LNCAP (cell line): ENCODE measurements around the gene VGLL2.

Source experiments
- TF ChIP-seq, protein P1 (sequence below): fragments of 450-650 bp; IDR thresholded peaks from 2 replicates; pipeline ENCODE4 v1.5.1; 2017; ENCODE audit warnings: mild to moderate bottlenecking

The VGLL2 gene

DNA sequence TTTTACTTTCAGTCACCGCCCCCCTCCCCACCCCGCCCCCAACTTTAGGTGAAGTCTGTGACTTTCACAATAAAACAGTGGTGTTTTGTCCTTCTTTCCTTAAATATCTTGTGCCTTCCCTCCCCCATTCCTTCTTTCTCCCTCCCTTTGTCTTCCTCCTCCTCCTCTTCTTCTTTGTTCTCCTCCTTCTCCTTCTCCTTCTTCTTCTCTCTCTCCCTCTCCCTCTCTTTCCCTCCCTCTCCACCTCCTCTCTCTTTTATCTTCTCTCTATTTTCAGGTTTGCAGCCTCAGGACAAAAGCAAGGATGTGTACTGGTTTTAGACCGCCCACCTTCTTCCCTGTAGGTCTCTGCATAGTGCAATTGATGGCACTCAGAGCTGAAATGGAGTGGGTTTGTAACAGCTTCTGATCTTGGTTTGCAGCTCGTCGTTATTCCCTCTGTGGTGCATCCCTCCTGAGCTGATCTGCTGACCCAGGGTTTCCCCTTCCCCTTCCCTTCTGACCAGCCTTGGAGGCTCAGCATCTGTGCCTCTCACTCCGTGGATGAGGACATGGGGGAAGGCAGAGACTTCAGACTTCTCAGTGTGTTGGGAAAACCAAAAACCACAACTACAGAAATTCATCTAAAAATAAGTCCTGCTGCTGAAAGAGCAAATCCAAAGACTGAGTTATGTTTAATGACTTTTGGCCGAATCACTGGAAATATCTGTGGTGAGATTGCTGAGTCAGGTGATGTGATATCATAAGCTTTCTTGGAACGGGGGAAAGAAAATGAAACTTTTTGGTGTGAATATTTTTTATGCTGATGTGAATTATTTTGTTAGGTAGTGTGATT, 6.9 kb downstream of the VGLL2 start:
- TF ChIP-seq, protein P1, sequence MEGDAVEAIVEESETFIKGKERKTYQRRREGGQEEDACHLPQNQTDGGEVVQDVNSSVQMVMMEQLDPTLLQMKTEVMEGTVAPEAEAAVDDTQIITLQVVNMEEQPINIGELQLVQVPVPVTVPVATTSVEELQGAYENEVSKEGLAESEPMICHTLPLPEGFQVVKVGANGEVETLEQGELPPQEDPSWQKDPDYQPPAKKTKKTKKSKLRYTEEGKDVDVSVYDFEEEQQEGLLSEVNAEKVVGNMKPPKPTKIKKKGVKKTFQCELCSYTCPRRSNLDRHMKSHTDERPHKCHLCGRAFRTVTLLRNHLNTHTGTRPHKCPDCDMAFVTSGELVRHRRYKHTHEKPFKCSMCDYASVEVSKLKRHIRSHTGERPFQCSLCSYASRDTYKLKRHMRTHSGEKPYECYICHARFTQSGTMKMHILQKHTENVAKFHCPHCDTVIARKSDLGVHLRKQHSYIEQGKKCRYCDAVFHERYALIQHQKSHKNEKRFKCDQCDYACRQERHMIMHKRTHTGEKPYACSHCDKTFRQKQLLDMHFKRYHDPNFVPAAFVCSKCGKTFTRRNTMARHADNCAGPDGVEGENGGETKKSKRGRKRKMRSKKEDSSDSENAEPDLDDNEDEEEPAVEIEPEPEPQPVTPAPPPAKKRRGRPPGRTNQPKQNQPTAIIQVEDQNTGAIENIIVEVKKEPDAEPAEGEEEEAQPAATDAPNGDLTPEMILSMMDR = no peak

DNA sequence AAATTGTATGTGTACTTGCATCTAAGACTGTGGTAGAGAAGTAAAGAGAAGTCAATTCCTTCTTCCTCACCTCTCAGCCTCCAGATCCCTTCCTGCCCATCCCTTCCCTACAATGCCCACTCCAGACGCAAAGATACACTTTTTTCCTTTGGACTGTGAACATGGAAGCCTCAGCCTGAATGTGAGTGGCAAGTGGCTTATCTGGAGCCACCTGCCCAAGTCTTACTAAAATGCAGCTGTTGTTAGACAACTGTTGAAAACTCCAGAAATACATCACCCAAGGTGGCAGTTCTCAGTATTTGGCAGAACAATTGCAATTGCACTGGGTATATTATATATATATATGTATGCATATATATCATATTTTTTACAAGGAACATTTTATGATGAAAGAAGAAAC, 7.5 kb downstream of the VGLL2 start:
- TF ChIP-seq, protein P1 = no peak

DNA sequence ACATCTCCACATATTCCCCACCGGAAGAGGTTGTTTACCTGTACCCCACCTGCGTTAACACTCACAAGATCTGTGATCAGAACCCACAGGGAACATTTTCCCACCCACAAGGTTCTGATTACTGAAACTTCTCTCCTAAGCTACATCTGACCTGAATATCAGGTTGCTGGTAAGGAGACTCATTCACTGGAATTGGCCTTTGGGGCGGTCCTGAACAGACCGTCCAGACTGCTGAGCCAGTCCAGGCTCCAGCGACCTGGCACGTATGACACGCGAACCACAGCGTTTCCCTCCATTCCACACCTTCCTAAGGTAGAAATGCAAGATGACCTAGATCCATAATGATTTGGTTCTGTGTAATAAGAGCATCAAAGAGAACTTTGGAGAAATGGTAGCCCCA, 9.8 kb downstream of the VGLL2 start:
- TF ChIP-seq, protein P1 = no peak

DNA sequence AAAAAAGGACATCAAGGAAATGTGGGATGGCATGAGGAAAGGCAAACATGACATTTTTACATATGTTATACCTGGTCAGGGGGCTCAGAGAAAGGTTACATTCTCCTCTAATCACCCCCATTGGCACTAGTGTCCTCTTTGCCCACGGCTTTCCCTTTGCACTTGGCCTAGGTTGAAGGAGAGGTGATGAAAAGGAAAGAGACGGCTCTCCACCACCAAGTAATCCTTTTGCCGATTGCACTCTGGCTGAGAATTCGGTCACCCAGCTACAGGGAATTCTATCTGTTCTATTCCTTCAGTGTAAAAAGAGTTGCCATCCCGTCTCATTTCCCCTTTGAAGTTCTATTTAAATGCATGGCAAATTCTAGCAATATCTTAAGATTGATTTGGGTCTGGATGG, 10.4 kb downstream of the VGLL2 start:
- TF ChIP-seq, protein P1 = no peak

DNA sequence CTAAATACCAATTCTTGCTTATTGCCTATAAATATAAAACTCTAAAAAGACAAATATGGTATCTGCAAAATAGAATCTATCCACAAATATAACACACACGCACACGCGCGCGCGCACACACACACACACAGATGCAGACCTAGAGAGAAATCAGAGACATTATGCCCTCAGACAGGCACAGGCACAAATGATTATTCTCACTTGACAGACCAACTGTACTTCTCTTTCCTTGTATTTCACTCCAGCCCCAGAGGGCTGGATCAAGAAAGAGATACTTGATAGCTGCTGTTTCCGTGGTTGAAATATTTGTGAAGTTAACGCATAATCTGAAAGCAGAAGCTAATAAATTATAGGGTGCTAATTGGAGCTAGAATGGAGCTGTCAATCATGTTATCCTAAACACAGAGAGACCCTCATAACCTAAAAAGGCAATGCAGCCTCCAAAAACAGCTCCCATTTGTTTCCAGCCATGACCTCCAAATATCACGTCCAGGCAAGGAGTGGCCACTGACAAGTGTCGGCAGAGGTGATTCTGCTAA, 11.5 kb downstream of the VGLL2 start:
- TF ChIP-seq, protein P1 = no peak

DNA sequence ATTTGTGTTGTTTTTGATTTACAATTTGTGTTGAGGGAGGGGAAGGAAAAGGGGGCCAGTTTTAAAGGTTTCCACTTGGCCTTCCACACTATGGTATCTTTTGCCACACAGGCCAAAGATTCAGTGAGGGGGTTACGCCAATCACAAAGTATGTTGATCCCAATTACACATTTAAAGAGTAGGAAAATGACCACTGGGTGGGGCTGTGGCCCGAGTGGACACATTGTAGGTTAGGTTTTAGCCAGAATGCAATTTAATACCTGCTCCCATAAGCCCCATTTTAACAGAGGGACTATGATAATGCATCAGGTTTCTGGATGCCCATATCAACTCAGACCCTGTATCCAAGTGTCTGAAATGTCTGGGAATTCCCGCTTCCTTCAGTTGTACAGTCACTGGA, 15.6 kb downstream of the VGLL2 start:
- TF ChIP-seq, protein P1 = peak; percentile 40; the same call in 1 of the 2 replicates

DNA sequence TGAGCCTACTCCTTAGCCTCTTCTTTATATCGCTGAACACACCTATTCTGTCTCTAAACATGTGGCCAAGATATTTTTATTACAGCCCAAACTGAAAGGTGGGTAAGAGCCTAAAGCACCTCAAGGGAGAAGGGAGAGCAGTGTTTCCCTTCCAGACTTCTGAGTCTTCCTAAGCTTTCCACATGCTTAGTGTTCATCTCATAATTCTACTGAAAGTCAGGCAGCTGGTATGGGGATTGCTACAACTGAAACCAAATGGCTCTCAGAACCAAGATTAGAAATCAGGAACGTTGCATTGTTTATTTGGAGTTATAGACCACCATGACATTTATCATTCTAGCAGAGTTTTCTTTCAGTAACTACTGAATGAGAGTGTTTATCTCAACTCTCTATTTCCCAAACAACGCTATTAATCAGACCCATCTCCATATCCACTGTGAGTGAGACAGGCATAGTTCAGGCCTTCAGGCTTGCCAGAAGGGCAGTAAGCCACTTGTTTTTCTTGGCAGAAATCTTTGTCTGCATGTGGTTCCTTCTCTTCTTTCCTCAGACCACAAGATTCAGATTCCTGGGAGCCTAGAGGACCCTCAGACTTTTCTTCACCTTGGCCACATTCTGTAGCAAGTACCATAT, 22.8 kb downstream of the VGLL2 start:
- TF ChIP-seq, protein P1 = no peak
